Smooth muscle cell (in vitro differentiated cells): Measurements from ENCODE around the gene HMG20A. TPM values are rescaled to one million over a fixed set of nuclear protein-coding genes. Genes with fewer than 3 reads are reported as not detected.

Experiments used
- DNase-seq: peaks from one replicate; lab custom pipeline; 2025; ENCODE audit not compliant: unreplicated experiment; lab: John Stamatoyannopoulos, UW
- H2AFZ ChIP-seq: fragments of 200-600 bp; sonication (generic); 2 replicates; pipeline ENCODE4 v1.6.0; 2016; ENCODE audit warnings: antibody characterized with exemption, low read depth, mild to moderate bottlenecking
- H3F3A ChIP-seq: fragments of 200-600 bp; sonication (generic); 2 replicates; pipeline ENCODE4 v1.6.0; 2017; ENCODE audit warnings: antibody characterized with exemption, low read depth
- H3K27ac ChIP-seq: fragments of 200-600 bp; sonication (generic); 2 replicates; pipeline ENCODE4 v1.5.1; 2016; ENCODE audit warnings: low read depth, mild to moderate bottlenecking
- H3K27me3 ChIP-seq: fragments of 200-600 bp; sonication (generic); 2 replicates; pipeline ENCODE4 v1.6.1; 2016; ENCODE audit warnings: low read depth, mild to moderate bottlenecking
- H3K36me3 ChIP-seq: fragments of 200-600 bp; sonication (generic); 2 replicates; pipeline ENCODE4 v1.5.1; 2016; ENCODE audit warnings: low read depth
- H3K4me1 ChIP-seq: fragments of 200-600 bp; sonication (generic); 2 replicates; pipeline ENCODE4 v1.5.1; 2016; ENCODE audit warnings: low read depth
- H3K4me2 ChIP-seq: fragments of 200-600 bp; sonication (generic); 2 replicates; pipeline ENCODE4 v1.6.0; 2016; ENCODE audit warnings: mild to moderate bottlenecking
- H3K4me3 ChIP-seq: fragments of 200-600 bp; sonication (generic); 2 replicates; pipeline ENCODE4 v1.5.1; 2016; ENCODE audit warnings: mild to moderate bottlenecking
- H3K79me2 ChIP-seq: fragments of 200-600 bp; sonication (generic); 2 replicates; pipeline ENCODE4 v1.6.0; 2016; ENCODE audit warnings: low read depth, mild to moderate bottlenecking
- H3K9ac ChIP-seq: fragments of 200-600 bp; sonication (generic); 2 replicates; pipeline ENCODE4 v1.6.0; 2016; ENCODE audit warnings: low read depth
- H3K9me3 ChIP-seq: fragments of 200-600 bp; sonication (generic); replicated peaks from 2 replicates; pipeline ENCODE4 v1.5.1; 2016; ENCODE audit warnings: low read depth
- H4K20me1 ChIP-seq: fragments of 200-600 bp; sonication (generic); 2 replicates; pipeline ENCODE4 v1.6.0; 2016; ENCODE audit warnings: low read depth
- CTCF ChIP-seq: fragments of 200-600 bp; sonication (generic); IDR thresholded peaks from 2 replicates; pipeline ENCODE4 v1.5.1; 2017; ENCODE audit warnings: borderline replicate concordance, mild to moderate bottlenecking, antibody characterized with exemption; ENCODE audit not compliant: insufficient read depth, poor library complexity, severe bottlenecking
- WGBS: methylation state at CpG from one replicate; pipeline ENCODE4 v1.1.7; 2016; ENCODE audit warnings: low lambda C conversion rate; 5-methylcytosine and 5-hydroxymethylcytosine counted together
- polyA plus RNA-seq: library from polyadenylated mRNA; unstranded; fragments of >200 nt; fragmentation: Nextera tagmentation; extraction: Ambion mirVana; gene quantifications from 2 replicates; pipeline ENCODE4 v1.2.1, GENCODE V29; 2016
- total RNA-seq: library from RNA; depleted of rRNA; stranded (reverse); fragments of >200 nt; gene quantifications from 2 replicates; pipeline ENCODE4 v1.2.3, GENCODE V29; 2014

Gene HMG20A
- total and polyA plus RNA-seq, 2 experiments from 2014 or later, result 20.5 to 40.3 TPM

DNA sequence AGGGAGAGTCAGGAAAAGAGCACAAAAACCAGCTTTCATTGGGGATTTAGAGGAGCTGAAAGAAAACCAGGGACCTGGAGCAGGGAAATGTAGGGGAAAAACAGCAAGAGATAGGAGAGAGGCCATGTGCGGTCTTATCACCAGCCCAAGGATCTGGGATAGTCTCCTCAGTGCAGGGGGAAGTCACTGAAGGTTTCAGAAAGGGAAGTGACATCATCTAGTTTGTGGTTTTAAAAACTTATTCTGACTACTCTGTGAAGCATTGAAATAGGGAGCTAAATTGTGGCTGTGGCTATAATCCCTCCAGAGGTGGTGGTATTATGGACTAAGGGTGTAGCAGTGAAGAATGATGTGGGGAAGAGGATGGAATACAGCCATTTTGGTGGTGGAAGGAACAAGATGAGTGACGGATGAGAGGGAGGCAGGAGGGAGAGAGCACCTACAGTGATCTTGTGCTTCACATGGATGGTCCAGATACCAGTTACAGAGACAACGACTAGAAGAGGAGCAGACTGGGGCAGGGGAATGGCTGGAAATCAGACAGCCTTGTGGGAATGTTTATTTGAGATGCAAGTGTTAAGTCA lies 72.7 kb downstream of the HMG20A start:
- Histone ChIP-seq H3K36me3 (no peaks in the 10 kb centered on the region), H3K27me3 (no peaks in the 10 kb centered on the region), H3K9me3 (no peaks in the 10 kb centered on the region), H3K4me1 (peaks cover 27% of the 10 kb centered on the region), H3K9ac (no peak overlapping the region), H3K4me3 (no peak overlapping the region), H3K4me2 (peak overlapping the region; percentile 73), H3K27ac (peak overlapping the region; percentile 72), H3F3A (peaks cover 13% of the 10 kb centered on the region), H4K20me1 (no peaks in the 10 kb centered on the region), H3K79me2 (no peaks in the 10 kb centered on the region), H2AFZ (no peak overlapping the region)
- WGBS, result 23% methylated on average over 3 of the region's 3 CpGs
- TF ChIP-seq CTCF, result no peak
- DNase-seq, result no peak

- no peaks in the 10 kb centered on the region for H4K20me1 ChIP-seq
- TF ChIP-seq CTCF, result no peak
- H3F3A ChIP-seq, result peaks cover 13% of the 10 kb centered on the region
- H3K4me3 ChIP-seq, result no peak overlapping the region
- H3K79me2 ChIP-seq, result no peaks in the 10 kb centered on the region
- no peak overlapping the region for H2AFZ ChIP-seq
- H3K36me3 ChIP-seq, result no peaks in the 10 kb centered on the region
- H3K4me1 ChIP-seq, result peaks cover 35% of the 10 kb centered on the region
- H3K27ac ChIP-seq, result peak overlapping the region; percentile 72
- no peak overlapping the region for H3K4me2 ChIP-seq
- H3K9me3 ChIP-seq, result no peaks in the 10 kb centered on the region
- no peak for DNase-seq
- WGBS, result 46% methylated on average over 2 of the region's 2 CpGs
- H3K27me3 ChIP-seq, result no peaks in the 10 kb centered on the region
- H3K9ac ChIP-seq, result no peak overlapping the region
These were observed 73.6 kb downstream of the HMG20A start for GRCh38 chr15:77494073-77494867.

- H3K36me3 ChIP-seq, result no peaks in the 10 kb centered on the region
- no peaks in the 10 kb centered on the region for H3K79me2 ChIP-seq
- H3K4me1 ChIP-seq, result peaks cover 38% of the 10 kb centered on the region
- H3K27me3 ChIP-seq, result no peaks in the 10 kb centered on the region
- H3K9ac ChIP-seq, result no peak overlapping the region
- H2AFZ ChIP-seq, result no peak overlapping the region
- no peaks in the 10 kb centered on the region for H3K9me3 ChIP-seq
- no peak for DNase-seq
- WGBS, result 85% methylated on average over 7 of the region's 7 CpGs
- no peak overlapping the region for H3K27ac ChIP-seq
- peaks cover 13% of the 10 kb centered on the region for H3F3A ChIP-seq
- H3K4me2 ChIP-seq, result no peak overlapping the region
- no peak for TF ChIP-seq CTCF
- no peaks in the 10 kb centered on the region for H4K20me1 ChIP-seq
- H3K4me3 ChIP-seq, result no peak overlapping the region
These were observed 74.3 kb downstream of the HMG20A start for GRCh38 chr15:77494964-77495363.
